GM19395 (cell line): ENCODE data around the gene ARRDC1.

Experiments used
- ATAC-seq: cut with Tn5 transposase; IDR thresholded peaks from one replicate; pipeline ENCODE4 v1.9.1; 2021; ENCODE audit warnings: mild to moderate bottlenecking, moderate library complexity; ENCODE audit not compliant: unreplicated experiment

Gene ARRDC1

GRCh38 chr9:137632230-137633161 is 27.0 kb downstream of the ARRDC1 start:
- no peak for ATAC-seq

GRCh38 chr9:137634016-137634415 is 28.5 kb downstream of the ARRDC1 start:
- no peak for ATAC-seq

GRCh38 chr9:137638680-137639079 is 33.2 kb downstream of the ARRDC1 start:
- no peak for ATAC-seq

GRCh38 chr9:137639303-137640051 is 34.0 kb downstream of the ARRDC1 start:
- ATAC-seq = peak; percentile 63

- no peak for ATAC-seq
These were observed 35.4 kb downstream of the ARRDC1 start for GRCh38 chr9:137640862-137641261.

- ATAC-seq = no peak
These were observed 36.7 kb downstream of the ARRDC1 start for GRCh38 chr9:137642118-137642601.

- ATAC-seq = no peak
These were observed 37.4 kb downstream of the ARRDC1 start for GRCh38 chr9:137642892-137643291.

GRCh38 chr9:137643921-137644320 is 38.4 kb downstream of the ARRDC1 start:
- no peak for ATAC-seq

GRCh38 chr9:137645211-137645610 is 39.7 kb downstream of the ARRDC1 start:
- ATAC-seq = no peak

- no peak for ATAC-seq
These were observed 40.9 kb downstream of the ARRDC1 start for GRCh38 chr9:137646341-137646740.

GRCh38 chr9:137647096-137647714 is 41.7 kb downstream of the ARRDC1 start:
- no peak for ATAC-seq

- no peak for ATAC-seq
These were observed 42.9 kb downstream of the ARRDC1 start for GRCh38 chr9:137648396-137648795.

- no peak for ATAC-seq
These were observed 44.1 kb downstream of the ARRDC1 start for GRCh38 chr9:137649553-137649952.

GRCh38 chr9:137650259-137650658 is 44.8 kb downstream of the ARRDC1 start:
- ATAC-seq = no peak

- no peak for ATAC-seq
These were observed 45.3 kb downstream of the ARRDC1 start for GRCh38 chr9:137650779-137651178.

- ATAC-seq = no peak
These were observed 50.9 kb downstream of the ARRDC1 start for GRCh38 chr9:137656416-137656815.

GRCh38 chr9:137657606-137658005 is 52.1 kb downstream of the ARRDC1 start:
- no peak for ATAC-seq

- no peak for ATAC-seq
These were observed 53.3 kb downstream of the ARRDC1 start for GRCh38 chr9:137658781-137659180.

GRCh38 chr9:137660144-137660543 is 54.7 kb downstream of the ARRDC1 start:
- ATAC-seq = no peak

- no peak for ATAC-seq
These were observed 58.1 kb downstream of the ARRDC1 start for GRCh38 chr9:137663584-137663983.

GRCh38 chr9:137664676-137665075 is 59.2 kb downstream of the ARRDC1 start:
- ATAC-seq = no peak
